Measurements from ENCODE around the gene TLR9. TPM values are rescaled to one million over a fixed set of nuclear protein-coding genes. Genes with fewer than 3 reads are reported as not detected.

The TLR9 gene
- total RNA-seq, 3 donors from 2014 or later, result 0.77 to 0.89 TPM; not detected in 1

DNA sequence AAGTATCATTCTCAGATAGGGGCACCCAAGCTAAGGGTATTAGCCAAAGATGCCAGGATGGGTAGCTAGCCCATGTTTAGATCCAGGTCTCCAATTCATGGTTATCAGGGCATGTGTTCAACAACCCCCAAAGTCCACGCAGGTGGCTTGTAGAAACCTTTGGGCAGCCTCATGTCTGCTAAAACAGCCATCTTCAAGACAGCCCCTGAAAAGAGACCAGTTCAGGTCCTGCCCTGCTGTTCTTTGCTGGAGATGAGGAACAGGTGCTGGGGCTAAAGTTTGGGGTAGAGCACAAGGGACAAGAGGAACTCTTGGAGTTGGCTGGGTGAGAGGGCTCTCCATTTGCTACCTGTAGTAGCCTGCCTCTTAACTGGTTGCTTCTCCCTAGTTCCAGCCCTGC, 24.7 kb upstream of the TLR9 start:
- no peak for ATAC-seq
- H3K9me3 ChIP-seq, result no peaks in the 10 kb centered on the region
- H3K4me1 ChIP-seq (ENCODE audit: low read depth), result peaks cover 15% of the 10 kb centered on the region
- no peaks in the 10 kb centered on the region for H3K36me3 ChIP-seq (ENCODE audit: low read depth)
- TF ChIP-seq, protein P1, sequence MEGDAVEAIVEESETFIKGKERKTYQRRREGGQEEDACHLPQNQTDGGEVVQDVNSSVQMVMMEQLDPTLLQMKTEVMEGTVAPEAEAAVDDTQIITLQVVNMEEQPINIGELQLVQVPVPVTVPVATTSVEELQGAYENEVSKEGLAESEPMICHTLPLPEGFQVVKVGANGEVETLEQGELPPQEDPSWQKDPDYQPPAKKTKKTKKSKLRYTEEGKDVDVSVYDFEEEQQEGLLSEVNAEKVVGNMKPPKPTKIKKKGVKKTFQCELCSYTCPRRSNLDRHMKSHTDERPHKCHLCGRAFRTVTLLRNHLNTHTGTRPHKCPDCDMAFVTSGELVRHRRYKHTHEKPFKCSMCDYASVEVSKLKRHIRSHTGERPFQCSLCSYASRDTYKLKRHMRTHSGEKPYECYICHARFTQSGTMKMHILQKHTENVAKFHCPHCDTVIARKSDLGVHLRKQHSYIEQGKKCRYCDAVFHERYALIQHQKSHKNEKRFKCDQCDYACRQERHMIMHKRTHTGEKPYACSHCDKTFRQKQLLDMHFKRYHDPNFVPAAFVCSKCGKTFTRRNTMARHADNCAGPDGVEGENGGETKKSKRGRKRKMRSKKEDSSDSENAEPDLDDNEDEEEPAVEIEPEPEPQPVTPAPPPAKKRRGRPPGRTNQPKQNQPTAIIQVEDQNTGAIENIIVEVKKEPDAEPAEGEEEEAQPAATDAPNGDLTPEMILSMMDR (IDR thresholded peaks at IDR 0.05), result no peak
- intact Hi-C loops (cut with DNase I, micrococcal nuclease), result no loop called here
- H3K4me3 ChIP-seq, result no peak overlapping the region
- DNase-seq, result peak in 1 of 3 donors; percentile 8

DNA sequence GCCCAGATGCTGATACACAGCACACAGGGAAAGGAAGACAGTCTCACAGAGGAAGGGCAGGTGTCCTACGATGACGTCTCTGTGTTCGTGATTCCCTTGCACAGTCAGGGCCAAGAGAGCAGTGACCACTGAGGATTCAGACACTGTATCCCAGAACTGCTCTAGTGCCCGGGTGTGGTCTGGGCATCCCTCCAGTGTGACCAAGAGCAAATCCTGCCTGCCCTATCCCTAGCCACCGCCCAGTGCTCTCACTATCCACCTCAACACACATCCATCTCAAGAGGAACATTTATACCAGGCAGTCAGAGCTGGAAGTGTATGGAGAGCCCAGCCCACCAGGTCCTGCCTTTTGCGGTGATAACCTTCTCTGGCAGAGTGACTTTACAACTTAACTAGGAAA, 24.2 kb upstream of the TLR9 start:
- intact Hi-C loops (cut with DNase I, micrococcal nuclease), result no loop called here
- no peak for DNase-seq
- TF ChIP-seq, protein P1 (IDR thresholded peaks at IDR 0.05), result no peak
- Histone ChIP-seq H3K9me3 (no peaks in the 10 kb centered on the region), H3K36me3 (ENCODE audit: low read depth) (no peaks in the 10 kb centered on the region), H3K4me1 (ENCODE audit: low read depth) (peaks cover 15% of the 10 kb centered on the region), H3K4me3 (no peak overlapping the region)
- no peak for ATAC-seq

DNA sequence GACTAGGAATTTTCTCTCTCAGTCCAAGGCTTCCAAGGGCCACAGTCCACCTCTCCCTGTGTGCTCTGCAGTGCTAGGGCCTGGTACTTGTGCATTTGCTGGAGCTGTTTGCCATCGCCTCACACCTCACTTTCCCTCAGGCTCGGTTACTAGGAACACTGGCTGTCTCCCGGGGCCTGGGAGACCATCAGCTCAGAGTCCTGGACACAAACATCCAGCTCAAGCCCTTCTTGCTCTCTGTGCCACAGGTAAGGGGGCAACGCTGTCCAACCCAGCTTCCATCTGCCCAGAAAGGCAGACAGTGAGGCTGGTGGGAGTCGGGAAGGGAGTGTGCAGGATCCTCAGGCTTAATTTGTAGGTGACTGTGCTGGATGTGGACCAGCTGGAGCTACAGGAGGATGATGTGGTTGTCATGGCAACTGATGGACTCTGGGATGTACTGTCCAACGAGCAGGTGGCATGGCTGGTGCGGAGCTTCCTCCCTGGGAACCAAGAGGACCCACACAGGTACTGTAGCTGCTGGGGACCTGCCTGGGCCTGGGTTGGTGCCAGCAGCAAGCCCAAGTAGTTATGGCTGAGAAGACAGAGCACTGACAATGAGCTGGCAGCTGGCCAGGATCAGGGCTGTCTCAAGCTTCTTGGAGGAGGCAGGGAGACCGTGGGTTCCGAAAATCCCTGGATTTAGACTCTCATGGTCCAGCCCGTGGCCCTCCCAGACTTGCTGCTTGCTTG, 23.5 kb upstream of the TLR9 start:
- intact Hi-C loops (cut with DNase I, micrococcal nuclease), result no loop called here
- Histone ChIP-seq H3K36me3 (ENCODE audit: low read depth) (no peaks in the 10 kb centered on the region), H3K4me3 (no peak overlapping the region), H3K9me3 (no peaks in the 10 kb centered on the region), H3K4me1 (ENCODE audit: low read depth) (peaks cover 12% of the 10 kb centered on the region)
- ATAC-seq (no peak), DNase-seq (peak in 1 of 3 donors; percentile 43)
- TF ChIP-seq, protein P1 (IDR thresholded peaks at IDR 0.05), result no peak

DNA sequence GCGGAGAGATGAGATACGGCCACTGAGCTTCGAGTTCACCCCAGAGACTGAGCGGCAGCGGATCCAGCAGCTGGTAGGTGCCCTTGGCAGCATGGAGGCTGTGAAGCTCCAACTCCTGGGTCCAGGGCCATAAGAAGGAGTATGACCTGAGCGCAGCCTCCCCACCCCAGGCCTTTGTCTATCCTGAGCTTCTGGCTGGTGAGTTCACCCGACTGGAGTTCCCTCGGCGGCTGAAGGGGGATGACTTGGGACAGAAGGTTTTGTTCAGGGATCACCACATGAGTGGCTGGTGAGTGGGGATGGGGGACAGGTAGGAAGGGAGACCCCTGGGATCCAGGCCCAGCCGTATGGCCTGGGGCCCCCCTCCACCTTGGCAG, 22.7 kb upstream of the TLR9 start:
- no peaks in the 10 kb centered on the region for H3K36me3 ChIP-seq (ENCODE audit: low read depth)

DNA sequence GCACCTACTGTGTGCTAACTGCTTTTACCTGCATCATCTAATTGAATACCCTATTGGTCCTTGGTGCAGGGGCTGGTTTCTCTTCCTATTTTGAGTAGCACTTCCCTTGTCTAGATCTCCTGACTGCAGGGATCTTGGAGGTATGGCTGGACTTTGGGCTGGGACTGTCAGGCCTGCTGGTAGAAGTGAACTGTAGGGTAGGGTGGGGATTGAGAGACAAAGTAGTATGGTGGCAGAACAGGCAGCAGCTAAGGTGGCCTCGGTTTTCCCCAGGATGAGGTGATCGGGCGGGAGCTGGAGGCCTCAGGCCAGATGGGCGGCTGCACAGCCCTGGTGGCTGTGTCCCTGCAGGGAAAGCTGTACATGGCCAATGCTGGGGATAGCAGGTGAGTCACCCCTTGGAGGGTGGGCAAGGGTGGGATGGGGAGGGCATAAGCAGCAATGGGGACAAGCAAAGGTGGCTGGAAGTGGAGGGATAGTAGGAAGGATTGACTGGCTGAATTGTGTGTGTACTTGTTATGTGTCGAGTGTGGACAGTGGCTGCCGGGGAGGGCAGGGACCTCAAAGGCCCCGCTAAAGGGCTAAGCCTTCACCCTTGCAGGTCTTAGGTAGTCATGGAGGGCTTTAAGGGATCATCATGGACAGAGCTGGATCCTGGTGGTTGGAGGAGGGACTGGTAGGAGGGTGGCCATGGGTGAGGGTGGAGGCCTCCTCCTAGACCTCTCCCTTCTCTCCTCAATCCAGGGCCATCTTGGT, 22.1 kb upstream of the TLR9 start:
- no peak overlapping the region for H3K4me3 ChIP-seq
- no peak for ATAC-seq
- TF ChIP-seq, protein P1 (IDR thresholded peaks at IDR 0.05), result no peak
- intact Hi-C loops (cut with DNase I, micrococcal nuclease), result no loop called here
- H3K36me3 ChIP-seq (ENCODE audit: low read depth), result no peaks in the 10 kb centered on the region
- H3K9me3 ChIP-seq, result no peaks in the 10 kb centered on the region
- peak in 1 of 3 donors; percentile 9 for DNase-seq
- H3K4me1 ChIP-seq (ENCODE audit: low read depth), result peaks cover 5% of the 10 kb centered on the region

More for the DNA sequence above, 22.7 kb upstream of the TLR9 start:
- Histone ChIP-seq H3K9me3 (no peaks in the 10 kb centered on the region), H3K4me3 (no peak overlapping the region), H3K4me1 (ENCODE audit: low read depth) (peaks cover 5% of the 10 kb centered on the region)
- TF ChIP-seq, protein P1 (IDR thresholded peaks at IDR 0.05), result no peak
- intact Hi-C loops (cut with DNase I, micrococcal nuclease), result no loop called here
- ATAC-seq, result no peak
- peak in 1 of 3 donors; percentile 41 for DNase-seq
